Activated naive CD4-positive, alpha-beta T cell treated with anti-CD3 and anti-CD28 coated beads, Interleukin-2, amount 50 U/mL, for 16 hours (primary cell): ENCODE measurements around the gene PCTP.

Experiments used
- DNase-seq: peaks from one replicate; pipeline ENCODE4 v3.0.0-alpha.2; 2020

Gene PCTP

DNA sequence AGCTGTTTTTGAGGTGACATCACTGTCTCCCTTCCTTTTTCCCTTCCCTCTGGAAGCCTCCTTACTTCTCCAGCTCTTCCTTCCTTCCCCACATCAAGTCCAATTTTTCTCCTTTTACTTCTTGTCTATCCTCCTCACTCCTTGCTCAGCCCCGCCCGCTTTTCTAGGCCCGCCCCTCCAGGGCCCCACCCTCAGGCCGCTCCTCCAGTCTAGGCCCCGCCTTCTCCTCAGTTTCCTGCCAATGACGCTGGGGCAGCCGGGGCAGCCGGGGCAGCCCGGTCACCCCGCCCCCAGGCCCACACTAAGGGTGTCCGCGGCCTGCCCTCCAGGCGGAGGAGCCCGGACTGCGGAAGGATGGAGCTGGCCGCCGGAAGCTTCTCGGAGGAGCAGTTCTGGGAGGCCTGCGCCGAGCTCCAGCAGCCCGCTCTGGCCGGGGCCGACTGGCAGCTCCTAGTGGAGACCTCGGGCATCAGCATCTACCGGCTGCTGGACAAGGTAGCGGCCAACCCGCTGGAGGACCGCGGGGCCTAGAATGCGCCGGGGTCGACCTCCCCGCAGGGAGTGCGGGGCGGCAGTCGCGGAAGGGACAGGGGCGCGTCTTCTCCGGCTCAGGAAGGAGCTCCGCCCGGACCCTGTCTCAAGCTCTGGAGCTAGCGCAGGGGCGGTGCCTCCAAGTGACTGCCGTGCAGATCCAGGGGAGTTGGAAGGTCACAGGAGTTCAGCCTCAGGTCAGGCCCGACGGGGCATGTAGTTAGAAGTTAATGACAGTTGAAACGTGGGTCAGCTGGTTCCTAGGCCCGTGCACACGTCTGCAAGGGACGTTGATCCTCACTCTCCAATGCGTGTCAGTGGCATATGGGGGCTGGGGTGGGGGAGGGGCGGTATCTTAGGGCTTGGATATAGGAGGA lies at the start of gene PCTP:
TSS of gene PCTP (plus strand) at position 302 of the 908 bp plus-strand sequence. CDS start at position 355, 53 bp downstream.
- DNase-seq: peak; percentile 87

DNA sequence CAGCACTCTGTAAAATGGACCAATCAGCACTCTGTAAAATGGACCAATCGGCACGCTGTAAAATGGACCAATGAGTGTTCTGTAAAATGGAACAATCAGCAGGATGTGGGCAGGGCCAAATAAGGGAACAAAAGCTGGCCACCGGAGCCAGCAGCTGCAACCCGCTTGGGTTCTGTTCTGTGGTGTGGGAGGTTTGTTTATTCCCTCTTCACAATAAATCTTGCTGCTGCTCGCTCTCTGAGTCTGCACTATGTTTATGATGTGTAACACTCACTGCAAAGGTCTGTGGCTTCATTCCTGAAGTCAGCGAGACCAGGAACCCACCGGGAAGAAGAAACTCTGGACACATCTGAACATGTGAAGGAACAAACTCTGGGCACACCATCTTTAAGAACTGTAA lies 48.7 kb upstream of the PCTP start:
- no peak for DNase-seq

DNA sequence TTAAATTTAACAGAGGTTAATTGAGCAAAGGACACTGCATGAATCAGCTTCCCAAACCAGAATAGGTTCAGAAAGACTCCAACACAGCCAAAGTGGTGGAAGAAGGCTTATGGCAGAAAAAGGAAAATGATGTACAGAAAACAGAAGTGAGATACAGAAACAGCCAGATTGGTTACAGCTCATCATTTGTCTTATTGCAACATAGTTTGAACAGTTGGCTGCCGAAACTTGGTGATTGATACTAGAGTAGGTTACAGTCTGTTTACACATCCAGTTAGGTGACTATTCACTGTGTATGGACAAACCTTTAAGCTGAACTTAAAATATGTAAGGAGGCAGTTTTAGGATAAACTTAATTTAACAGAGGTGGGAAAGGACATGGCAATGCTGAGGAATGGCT lies 46.5 kb upstream of the PCTP start:
- no peak for DNase-seq

DNA sequence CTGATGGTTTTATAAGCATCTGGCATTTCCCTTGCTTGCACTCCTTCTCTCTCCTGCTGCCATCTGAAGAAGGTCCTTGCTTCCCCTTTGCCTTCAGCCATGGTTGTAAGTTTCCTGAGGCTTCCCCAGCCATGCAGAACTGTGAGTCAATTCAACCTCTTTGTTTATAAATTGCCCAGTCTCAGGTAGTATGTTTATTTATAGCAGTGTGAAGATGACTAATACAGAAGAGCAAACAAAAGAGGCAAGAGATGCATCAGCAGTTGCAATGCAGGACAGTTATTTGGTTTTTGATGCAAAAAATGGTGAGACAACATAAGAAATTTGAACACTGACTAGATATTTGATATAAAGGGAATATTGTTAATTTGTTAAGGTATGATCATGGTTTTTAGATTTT lies 45.0 kb upstream of the PCTP start:
- DNase-seq: no peak

DNA sequence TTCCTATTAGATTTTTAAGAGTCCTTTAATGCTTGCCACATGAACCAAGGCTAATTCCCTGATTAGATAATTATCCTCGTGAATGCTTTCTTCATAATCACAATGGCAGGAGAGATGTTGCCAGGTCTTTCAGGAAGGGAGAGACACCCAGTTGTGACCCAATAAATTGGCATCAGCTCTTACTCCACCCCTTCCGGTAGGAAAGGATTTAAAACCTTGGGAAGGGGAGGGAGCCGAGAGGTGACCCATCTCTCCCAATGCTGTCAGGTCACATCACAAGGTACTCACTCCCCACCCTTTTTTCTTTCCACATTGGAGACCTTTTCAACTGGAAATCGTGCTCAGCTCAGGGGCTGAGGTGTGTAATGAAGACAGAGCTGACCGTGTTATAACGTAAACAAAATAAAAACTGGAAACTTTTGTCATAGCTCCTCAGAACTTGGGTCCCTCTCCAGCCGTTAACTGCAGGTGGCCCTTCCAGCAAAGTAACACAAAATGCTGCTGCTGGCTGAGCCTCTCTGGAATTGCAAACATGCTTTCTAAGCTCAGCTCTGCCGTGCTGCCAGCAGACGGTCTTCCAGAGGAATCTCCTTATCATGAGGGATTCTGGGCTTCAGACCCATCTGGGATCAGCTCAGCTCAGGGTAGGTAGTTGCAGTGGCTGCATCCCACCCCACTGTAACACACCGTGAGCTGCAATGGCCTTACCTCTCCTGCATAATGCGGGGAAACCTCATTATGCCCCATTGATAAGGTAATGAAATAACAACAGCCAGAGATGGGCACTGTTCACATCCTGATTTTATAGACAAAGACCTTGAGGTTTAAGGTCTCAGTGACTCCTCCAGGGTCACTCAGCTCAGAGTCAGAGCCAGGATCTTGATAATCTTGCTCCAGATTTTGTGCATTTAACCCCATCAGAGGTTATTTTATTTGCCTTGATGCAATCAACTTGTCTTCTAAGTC lies 43.8 kb upstream of the PCTP start:
- DNase-seq: no peak

DNA sequence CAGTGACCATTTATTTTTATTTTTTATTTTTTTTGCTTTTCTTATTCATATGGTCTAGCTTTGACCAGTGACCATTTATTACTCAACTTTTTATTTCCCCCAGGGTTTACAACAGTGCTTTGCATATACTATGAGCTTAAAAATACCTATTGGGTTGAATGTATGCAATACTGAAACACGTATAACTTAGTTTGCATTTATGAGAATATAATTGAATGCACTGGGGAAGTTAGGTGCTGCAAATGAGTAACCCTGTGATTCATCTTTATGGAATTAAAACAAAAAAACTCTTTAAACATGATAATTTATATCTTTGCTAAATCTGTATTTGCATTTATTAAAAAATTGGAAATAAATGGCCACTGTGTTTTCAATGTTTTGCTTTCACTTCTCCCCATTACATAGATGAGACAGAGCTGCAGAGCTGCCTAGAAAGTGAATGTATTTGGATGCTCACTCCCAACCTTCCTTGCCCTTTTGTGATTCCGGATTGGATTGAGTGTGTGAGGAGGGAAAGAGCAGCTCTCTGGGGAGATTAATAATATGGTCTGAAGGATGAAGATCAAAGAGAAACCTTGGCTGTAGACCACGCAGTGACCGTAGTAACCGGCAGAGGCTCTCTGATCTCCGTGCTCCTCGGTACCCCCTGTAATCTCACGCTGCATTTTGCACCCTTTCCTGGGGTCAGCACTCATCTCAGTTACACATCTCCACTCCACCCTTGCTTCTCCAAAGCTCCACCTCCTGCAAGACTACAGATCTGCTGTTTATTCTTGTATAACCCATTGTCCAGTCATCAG lies 42.5 kb upstream of the PCTP start:
- DNase-seq: no peak

DNA sequence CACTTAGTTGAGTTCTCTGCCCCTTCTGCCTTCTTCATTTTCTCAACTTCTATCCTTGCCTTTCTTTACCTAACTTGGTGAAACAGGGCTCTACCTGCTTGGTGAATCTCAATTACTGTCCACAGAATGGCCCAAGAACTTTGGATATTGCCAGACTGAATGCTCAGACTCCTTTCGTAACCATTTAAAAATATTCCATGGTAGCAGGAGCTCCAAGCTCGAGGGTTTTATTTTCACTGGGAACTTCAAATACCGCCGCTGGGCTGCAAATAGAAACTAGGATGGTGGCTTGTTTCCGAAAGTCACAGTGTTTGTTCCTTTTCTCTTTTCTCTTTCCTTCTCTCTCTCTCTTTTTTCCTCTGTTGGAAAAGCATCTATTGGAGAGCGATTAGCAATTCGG lies 41.4 kb upstream of the PCTP start:
- DNase-seq: no peak

DNA sequence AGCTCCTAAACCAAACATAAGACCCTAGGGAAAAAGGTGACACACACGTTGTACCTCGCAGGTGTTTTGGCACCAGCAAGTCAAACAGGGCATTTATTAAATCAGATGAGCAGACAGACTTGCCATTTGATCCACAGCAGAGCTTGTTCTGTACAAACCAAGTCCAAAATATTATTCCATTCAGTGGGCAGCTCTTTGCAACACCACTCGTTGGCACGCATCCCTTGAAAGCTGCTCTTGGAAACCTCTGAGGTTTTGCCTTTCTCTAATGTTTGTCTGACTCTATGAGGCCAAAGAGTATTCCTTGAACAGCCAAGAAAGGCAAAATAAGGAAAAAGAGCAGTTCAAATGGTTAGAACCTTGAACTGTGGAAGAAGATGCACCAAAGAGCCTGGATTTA lies 40.9 kb upstream of the PCTP start:
- DNase-seq: no peak

DNA sequence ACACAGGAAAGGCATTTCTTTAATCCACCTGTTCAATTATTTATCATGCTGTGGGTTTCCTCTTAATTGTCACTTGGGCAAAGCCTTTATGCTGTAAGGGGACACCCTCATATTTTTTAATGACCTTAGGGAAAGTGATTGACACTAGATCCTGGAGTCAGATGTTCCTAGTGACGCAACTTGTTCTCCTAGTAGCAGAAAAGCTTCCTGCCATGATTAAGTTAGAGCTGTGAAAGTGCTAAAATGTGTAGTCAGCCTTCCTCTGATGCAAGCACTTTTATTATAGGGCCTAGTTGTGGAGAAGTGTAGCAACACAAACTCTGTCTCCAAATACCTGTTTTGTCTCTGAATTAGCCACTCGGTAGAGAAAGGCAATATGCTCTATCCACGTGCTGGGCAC lies 40.4 kb upstream of the PCTP start:
- no peak for DNase-seq

DNA sequence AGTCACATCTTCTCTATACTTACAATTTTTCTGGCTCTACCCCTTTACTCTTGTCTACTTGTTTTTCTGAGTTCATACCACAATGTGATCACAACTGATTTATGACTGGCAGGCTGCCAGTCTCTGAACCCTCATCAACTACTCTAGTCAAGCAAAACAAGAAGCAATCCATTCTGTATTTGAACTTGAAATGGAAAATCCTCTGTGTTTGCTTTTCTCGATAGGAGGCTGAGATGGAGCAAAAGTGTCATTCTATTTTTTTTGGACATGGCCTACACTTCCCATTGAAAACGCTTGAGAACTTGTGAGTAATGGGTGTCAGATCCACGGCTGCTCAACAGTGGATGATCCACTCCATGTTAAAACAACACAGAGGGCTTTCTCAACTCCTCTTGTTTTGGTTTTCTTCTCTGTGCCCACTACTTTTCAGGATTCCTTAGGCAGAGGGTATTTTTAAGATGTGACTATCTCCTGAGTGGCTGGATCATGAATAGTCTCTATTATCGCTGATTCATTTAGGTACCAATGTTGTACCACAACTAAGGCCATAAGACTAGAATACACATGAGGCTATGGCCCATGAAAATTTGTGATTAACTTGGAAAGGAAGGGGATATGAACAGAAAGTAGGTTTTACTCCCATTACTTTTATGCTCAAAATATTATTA lies 39.9 kb upstream of the PCTP start:
- no peak for DNase-seq

DNA sequence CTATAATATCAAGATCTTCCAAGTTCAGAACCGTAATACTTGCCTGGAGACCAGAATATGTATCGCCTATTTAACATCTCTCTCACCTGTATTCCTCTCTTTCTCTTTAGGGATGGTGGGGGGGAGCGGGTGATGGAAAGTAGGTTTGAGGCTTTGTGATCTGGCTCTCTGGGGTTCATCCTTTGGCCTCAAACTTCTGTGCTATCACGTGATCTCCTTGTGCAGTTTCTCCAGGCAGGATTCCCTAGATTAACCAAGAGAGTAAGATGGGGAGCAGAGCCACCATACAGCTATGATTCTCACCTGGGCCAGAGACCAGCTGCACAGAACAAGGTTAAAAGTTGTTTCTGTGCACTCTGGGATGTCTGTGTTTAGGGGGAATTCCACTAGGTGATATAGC lies 33.4 kb upstream of the PCTP start:
- DNase-seq: no peak

DNA sequence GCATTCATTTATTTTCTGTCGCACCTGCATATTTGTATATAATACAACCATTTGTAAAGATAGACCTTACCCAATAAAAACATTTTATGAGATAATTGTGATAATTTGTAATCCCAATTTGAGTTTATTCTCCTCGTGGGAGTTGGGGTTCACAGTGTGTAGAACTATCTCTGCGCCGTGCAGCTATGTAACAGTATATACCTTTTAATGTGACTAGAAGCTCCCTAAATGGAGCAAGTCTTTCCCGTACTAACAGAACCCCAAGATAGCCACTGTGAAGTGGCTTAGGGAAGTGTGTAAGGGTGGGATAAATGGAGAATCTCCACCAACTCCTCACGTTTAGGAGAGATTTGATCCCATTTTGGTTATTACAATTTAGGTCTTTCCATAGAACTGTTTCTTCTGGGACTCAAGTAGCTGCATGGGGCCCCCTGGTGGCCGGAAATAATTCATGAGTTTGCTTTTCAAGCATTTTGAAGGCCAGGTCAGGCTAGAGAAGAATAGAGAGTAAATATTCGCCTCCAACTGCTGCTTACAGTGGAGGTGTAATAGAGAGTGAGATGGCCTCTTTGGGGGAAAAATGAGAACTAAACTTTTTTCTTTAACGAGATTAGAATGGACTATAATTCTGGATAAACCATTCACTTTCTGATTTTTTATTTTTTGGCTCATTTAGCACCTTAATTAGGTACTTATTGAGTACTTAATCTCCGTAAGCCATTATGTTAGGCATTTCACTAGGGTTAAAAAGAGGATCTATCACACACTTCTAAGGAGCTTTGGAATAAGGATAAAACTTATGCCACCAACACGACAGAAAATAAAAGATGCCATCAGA lies 32.7 kb upstream of the PCTP start:
- DNase-seq: peak; percentile 63

DNA sequence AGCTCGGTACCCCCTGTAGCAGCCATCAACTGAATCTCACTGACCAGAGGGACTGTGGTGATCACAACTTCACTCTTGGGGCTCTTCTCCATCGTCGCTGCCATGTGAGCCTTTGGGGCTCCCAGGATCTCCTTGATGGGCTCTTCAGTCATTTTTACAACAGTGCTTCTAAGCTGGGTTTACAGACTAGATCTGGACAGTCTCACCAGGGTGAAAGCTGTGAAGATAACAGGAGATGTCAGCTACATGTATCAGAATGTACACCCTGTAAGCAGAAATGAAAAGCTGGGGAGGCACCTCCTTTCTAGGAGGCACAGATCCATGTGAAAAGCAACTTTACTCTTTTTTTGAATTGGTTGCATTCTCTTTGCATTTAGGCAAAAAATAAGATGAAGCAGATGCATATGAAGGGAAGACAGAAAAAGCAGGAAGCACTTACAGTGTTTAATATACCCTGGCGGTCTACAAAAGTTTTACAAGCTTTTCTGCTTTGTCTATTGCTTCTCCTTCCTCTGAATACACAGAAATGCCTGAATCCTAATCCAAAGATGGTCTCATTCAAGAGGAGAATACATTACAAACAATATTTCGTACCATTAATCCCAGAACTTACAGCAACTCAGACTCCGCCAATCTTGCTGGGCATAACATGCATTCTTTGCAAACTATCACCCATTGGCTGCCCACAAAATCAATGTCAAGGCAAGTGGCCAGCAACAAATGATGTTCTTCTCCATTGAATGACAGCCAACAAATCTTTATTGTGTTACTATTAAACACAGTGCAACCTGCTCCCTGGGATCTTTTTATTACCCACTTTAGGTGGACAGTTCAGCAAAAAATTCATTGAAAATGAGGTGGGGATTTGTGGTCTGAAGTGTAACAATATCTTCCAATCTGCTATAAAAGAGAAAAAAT lies 29.7 kb upstream of the PCTP start:
- DNase-seq: no peak

DNA sequence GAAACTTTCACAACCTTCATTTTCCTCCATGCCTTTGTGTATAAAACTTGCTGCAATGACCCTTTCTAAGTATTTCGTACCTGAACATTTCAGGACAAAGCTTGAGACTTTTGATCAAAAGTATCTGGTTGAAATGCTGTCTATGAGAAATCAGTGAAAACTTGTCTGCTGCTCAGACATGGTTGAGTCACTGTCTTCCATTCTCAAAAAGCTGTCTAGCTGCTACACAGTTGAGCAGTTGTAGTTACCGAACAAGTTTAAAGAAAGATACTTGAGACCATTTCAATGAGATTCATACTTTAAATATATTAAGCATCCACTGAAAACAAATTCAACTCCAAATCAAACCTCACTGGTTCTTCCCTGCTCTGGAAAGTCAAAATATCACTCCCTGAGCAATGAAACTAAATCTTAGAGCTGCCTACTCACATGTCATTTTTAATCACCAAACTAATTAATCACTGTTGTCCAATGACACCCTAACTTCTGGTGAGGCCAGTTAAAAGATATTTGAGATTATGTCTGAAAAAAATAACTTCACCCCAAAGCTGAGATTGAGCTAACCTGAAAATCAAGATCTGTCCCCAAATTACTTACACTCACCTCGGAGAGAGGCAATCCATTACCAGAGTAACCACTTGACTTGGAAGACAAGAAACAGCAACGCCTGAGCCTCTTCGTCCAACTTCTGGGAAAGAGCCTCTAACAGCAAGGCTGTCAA lies 28.7 kb upstream of the PCTP start:
- no peak for DNase-seq

DNA sequence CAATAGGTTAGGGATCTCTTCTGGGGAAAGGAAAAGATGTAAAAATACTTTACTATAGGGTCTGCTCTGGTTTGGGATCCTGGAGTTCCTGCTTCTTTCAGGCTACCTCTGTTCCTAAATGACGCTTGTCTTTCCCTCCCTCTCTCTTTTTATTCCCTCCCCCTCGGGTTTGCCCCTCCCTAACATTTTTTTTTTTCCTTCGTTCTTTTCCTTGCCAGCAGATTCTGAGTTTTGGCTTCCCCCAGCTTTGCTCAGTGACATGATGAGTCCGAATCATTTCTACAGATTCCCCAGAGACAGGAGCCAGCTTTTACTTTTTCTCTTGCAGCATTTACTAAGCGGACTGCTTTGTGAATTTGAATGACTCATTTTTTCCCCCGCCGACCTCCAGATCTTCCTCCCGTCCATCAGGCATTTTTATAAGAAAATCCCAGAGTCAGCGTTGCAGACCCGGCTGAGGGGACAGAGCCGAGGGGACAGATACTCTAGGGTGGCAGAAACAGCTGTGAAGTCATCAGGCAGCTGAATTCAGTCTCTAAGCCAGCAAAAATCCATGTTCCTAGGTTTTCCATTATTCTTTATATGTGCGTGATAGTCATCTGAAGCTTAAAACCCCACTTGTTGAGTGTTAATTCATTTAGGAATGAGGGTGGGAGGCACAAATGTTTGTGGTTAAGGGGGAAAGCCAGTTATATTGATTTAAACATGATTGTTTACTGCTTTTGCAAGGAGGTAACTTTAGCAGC lies 27.9 kb upstream of the PCTP start, which contains the start of gene TMEM100:
TSS of gene TMEM100 (minus strand) at position 123 of the 746 bp plus-strand sequence. CDS start 1,794 bp downstream, outside the sequence.
- no peak for DNase-seq

DNA sequence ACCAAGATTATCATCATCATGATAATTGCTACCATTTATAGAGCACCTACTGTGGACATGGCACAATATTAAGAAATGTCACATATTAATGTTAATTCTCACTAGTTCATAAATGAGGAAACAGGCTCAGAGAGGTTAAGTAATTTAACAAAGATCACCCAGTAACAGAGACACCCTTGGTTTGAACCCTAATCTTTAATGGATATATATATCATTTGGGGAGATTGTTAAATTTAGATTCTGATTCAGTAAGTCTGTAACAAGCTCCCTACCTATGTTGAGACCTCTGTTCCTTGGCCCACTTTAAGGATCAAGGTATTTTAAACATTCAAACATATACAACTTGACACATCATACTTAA lies 27.4 kb upstream of the PCTP start:
- DNase-seq: no peak

DNA sequence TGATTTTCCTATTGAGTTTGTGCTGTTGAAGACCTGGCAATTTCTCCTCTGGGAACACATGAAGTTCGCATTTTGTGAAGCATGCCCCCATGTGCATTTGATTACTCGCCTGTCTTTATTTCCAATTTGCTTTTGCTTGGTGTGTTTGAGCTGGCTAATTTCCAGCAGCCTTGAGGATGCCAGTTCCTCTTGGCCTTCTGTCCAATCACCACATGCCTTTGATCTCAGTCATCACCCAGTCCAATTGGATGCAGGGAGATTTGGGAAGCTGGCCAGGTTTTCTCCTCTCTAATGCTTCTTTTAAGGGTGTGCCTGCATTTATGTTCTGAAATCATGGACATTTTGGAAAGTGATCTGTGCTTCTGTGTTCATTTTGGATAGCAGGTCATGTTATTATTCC lies 24.4 kb upstream of the PCTP start:
- DNase-seq: no peak

DNA sequence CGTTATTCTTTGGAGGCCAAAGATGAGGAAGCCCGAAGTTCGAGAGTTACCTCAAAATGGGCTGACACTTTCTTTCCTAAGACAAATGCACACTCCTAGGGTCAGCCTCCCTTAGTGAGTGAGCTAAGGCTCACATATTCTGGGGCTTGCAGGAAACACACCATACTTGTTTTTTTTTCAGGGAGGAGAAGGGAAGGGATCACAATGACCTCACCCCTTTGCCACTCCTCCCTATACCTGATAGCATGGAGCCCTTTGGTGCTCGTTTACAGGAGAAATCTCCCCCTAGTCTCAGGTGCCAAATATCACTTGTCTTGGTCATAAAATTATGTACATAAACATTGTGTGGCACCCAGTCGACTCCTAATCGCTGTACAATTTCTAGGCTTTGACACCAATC lies 23.6 kb upstream of the PCTP start:
- DNase-seq: no peak

DNA sequence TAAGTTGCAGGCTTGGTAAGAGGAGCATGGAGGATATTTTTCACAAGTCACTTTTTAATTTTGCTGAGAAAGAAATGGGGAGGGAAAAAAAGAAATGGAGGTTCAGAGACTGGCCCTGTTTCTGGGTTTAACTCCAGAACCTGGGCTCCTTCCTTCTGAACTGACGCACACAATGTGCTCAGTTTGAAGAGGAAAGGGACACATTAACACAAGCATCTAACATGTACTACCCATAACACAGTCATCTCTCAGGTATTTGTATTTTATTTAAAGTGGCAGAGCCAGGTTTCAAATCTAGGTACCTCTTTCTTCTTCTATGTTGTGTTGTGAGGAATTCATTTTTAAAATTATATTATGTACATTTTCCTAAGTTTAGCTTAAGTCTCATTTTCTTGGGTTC lies 22.9 kb upstream of the PCTP start:
- no peak for DNase-seq
